GM11168 (cell line): ENCODE measurements around the gene PPM1G.

Experiments used
- in situ Hi-C: fragments of 300-500 bp; cut with MboI; formaldehyde crosslinking; loops from one replicate; pipeline ENCODE4 v1.12.0; 2022; ENCODE audit warnings: low sequenced_read_pairs; ENCODE audit not compliant: unreplicated experiment

The PPM1G gene

GRCh38 chr2:27416151-27416550 lies 6.8 kb upstream of the PPM1G start:
- in situ Hi-C loops = no loop called here

GRCh38 chr2:27412419-27413152 lies 3.2 kb upstream of the PPM1G start:
- in situ Hi-C loops = no loop called here

GRCh38 chr2:27408601-27409320 lies 630 bp downstream of the PPM1G start:
- in situ Hi-C loops = no loop called here

DNA sequence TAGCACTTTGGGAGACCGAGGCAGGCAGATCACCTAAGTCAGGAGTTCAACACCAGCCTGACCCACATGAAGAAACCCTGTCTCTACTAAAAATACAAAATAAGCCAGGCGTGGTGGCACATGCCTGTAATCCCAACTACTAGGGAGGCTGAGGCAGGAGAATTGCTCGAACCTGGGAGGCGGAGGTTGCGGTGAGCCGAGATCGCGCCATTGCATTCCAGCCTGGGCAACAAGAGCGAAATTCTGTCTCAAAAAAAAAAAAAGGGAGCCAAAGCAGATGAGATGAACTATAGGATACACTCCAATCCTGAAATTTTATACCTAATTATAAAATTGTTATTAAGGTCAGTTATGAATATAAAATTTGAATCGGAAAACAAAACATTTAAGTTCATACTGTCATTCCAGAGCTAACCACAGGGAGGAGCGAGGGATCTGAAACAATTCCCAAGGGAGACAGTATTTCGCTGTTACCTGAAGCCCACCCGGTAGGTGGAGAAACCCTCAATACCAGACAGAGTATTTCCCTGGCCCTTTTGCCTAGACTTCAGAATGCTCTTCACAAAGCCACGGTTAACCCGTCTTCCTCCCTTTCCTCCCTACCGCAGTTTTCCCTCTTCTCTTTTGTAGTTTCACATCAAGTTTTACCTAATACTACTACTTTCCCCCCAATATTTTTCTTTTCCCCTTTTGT lies 1.4 kb downstream of the PPM1G start:
- in situ Hi-C loops = no loop called here

DNA sequence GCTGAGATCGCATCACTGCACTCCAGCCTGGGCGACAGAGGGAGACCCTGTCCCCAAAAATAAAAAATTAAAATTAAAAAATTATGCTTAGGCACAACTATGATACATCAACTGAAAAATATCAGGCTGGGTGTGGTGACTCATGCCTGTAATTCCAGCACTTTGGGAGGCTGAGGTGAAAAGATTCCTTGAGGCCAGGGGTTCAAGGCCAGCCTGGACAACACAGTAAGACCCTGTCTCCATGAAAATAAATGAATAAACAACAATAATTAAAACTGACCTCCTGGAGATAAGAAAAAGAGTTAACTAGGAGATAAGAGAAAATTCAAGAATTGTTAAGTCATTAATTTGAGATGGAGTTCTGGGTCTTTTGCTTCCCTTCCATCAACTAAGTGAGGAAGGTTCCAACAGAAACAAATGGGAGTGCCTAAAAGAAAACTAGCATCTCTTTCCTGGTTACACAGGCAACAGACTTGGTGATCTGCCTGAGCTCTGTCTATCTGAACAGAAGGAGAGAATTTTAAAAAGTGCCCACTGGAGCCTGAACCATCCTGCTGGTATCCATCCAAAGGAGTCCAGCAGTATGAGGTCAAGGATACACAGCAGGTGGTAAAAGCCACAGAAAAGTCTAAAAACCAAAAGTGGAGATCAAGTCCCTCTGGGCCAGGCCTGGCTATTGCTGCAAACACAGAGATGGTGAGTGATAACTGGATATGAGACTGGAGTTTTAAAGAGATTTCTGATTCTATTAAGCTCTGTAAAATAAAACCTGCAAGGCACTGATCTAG lies 8.8 kb downstream of the PPM1G start:
- in situ Hi-C loops = no loop called here

GRCh38 chr2:27398962-27399361 lies 10.4 kb downstream of the PPM1G start:
- in situ Hi-C loops = no loop called here

DNA sequence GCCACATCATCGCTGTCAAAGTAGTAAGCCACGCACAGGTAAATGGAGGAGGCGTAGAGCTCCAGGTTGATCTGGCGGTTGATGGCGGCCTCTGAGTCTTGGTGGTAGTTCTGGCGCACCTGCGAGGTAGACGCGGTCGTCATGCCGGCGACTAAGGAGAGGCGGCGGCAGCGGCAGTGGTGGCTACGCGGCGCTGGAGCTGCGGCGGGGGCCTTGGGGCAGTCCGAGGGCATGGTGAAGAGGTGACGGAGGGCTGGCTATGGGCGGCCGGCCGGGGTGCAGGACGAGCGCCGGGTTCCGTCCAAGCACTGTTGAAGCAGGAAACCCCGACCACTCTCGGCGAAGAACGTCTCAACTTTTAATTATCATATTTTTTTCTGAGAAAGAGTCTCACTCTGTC lies 16.2 kb downstream of the PPM1G start:
- in situ Hi-C loops = no loop called here

DNA sequence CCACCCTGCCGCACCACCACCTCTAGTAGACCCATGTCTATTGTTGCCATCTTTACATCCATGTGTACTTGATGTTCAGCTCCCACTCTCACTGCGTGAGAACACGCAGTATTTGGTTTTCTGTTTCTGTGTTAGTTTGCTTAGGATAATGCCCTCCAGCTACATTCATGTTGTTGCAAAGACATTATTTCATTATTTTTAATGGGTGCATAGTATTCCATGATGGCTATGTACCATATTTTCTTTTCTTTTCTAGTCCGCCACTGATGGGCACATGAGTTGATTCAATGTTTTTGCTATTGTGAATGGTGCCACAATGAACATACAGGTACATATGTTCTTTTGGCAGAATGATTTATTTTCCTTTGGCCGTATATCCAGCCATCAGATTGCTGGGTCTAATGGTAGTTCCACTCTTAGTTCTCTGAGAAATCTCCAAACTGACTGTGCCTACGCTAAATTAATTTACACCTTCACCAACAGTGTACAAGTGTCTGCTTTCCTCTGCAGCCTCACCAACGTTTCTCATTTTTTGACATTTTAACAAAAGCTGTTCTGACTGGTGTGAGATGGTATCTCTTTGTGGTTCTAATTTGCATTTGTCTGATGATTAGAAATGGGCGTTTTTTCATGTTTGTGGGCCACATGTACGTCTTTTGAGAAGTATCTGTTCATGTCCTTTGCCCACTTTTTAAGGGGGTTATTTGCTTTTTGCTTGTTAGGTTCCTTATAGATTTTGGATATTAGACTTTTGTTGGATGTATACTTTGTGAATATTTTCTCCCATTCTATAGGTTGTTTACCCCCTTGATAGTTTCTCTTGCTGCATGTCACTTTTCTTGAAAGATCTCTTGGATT lies 18.3 kb downstream of the PPM1G start:
- in situ Hi-C loops = no loop called here

- in situ Hi-C loops = no loop called here
These were observed 27.7 kb downstream of the PPM1G start for GRCh38 chr2:27381577-27382181.

GRCh38 chr2:27380626-27381545 lies 28.5 kb downstream of the PPM1G start, which contains the start of gene ZNF513:
TSS of gene ZNF513 (minus strand) at chr2:27380734. CDS start at chr2:27380526, 208 bp downstream.
- in situ Hi-C loops = no loop called here

DNA sequence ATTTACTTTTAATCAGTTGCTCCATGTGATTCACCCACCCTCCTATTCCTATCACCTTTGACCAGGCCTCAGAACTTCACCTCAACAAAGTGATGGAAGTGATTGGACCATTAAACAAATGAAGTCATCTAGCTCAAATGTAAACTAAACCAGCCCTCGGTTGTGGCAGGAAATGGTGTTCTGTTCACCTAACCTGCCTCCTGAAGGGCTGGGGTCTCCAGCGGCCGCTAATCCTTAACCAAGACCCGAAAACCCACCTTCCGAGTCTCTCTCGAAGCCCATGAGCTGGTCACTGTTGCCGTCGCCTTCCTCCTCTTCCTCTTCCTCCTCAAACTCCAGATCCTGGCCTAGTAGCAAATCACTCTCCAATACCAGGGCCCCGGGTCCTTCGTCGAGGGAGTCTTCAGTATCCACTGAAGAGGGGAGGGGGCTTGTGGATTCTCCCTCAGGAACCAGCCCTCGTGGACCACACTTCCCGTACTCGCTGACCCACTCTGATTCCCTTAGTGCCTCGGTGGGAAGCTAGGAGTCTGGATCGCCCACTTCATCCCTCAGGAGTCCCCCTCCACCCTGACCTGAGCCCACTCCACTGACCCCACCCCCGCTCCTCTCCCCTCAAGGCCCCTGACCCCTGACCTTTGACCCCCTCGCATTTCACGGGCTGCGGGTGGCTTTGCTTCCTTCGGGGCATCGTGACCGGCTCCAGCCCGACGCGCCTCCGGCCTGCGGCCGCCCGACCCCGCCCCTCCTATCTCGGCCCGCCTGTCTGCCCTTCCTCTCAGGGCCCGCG lies 29.4 kb downstream of the PPM1G start:
- in situ Hi-C loops = no loop called here

DNA sequence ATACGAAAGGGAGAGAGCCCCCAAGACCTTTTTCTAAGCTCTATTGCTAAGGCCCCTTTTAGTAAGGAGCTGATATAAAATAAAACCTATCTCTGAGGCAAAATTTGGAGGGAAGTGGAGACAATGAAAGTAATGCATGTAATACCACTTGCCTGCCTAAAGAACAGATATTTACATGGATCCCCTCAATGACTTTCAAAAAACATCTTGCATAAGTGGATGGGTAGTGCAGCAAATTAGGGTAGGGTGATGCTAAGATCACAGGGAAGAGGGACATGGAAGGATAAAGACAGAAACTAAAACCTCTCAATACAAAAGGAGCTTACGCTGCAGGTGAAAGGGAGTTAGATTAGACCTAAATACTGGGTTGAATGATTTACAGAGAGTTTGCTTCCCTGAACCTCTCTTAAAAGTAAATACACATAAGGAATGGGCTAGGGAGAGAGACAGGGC lies 30.0 kb downstream of the PPM1G start:
- in situ Hi-C loops = no loop called here

- in situ Hi-C loops = no loop called here
These were observed 30.5 kb downstream of the PPM1G start for GRCh38 chr2:27378809-27379290.

- in situ Hi-C loops = no loop called here
These were observed 31.1 kb downstream of the PPM1G start for GRCh38 chr2:27378096-27378808.

DNA sequence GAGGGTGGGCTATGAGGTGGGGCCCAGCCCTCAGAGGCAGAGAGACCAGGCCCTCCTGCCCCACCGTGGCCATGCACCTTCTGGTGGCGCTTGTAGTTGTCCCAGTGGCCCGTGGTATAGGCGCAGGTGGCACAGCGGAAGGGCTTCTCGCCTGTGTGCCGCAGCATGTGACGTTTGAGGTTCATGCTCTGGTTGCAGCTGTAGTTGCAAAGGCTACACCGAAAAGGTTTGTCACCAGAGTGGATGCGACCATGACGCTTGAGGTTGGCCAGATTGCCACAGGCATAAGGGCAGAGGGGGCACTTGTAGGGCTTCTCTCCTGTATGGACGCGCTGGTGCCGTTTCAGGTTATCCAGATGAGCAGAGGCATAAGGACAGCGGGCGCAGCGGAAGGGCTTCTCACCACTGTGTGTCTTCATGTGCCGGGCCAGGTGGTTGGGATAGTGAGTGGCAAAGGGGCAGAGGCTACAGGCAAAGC lies 31.7 kb downstream of the PPM1G start:
- in situ Hi-C loops = no loop called here

GRCh38 chr2:27376866-27377617 lies 32.3 kb downstream of the PPM1G start:
- in situ Hi-C loops = no loop called here
